ENCODE results near the gene PAXX.

The PAXX gene

DNA sequence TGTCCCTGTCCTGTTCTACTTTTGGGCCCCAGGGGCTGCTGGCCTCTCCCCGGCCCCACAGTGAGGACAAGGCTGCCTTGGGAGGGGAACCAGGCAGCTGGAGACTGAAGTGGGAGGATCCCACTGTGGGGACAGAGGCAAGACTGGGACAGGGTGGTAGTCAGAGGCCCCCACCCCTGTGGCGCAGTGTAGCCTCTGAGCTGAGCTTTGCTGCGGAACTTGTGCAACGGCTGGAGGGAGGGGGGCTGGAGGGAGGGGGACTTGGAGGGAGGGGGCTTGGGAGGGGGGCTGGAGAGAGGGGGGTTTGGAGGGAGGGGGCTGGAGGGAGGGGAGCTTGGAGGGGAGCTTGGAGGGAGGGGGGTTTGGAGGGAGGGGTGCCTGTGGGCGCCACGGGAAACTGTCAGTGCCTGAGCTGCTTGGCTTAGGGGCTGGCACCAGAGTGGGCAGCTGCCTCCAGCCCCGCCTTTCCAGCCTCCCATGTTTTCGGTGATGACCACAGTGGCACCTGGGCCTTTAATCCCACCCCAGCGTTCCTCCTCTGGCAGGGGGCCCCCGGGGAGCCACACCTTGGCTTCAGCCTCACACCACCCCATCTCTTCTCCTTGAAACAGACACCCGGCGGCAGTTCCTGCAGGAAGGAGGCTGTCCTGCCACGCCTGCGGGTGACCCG lies 42.0 kb downstream of the PAXX start:
- peak in 1 of 2 experiments; percentile 29 for DNase-seq

DNA sequence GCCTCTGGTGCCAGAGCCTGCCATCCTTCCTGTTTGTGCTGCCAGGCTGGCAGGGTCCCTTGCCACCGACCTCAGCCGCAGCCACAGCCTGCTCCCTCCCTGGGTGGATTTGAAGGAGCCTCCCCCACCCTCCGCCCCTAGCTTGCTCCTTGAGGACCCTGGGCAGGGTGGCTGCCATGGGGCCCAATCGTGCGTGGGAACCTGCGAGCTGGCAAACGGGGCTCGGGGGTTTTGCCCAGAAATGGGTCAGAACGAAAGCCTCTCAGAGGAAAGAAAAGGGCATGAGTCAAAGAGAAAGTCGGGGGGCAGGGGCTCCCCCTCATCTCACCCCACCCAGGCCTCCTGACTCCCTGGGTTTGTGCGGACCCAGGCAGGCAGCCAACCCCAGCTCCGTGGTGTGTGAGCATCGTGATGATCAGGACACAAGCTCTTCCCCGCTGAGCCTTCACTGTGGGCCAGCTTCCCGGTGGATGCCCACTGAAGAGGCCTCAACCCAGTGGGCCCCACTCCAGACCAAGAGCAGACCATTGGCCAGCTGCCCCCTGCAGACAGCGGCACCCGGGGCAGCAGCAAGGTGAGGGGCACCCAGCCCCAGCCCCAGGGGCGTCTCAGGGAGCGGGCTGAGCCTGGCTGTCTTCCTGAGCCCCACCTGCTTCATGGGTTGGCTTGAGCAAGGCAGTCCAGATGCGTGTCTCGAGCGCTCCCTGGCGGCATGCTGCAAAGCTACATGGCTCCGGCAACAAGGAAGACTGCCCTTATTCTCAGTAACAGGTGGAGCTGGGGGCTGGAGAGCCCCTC lies 42.7 kb downstream of the PAXX start:
- peak in 1 of 2 experiments; percentile 68 for DNase-seq

DNA sequence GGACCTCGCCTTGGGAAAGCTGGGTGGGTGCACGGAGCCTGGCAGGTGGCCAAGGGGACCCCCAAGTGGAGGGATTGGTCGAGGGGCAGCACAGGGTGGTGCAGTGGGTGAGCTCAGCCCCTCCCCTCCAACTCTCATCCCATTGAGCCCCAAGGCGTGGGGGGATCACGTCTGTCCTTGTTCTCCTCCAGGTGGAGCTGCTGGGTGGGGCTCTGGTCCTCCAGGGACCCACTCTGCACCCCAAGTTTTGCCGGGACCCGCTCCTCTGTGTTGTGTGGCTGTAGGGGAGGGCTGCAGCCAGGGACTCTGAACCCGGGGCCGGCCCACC lies 43.2 kb downstream of the PAXX start:
- no peak for DNase-seq

DNA sequence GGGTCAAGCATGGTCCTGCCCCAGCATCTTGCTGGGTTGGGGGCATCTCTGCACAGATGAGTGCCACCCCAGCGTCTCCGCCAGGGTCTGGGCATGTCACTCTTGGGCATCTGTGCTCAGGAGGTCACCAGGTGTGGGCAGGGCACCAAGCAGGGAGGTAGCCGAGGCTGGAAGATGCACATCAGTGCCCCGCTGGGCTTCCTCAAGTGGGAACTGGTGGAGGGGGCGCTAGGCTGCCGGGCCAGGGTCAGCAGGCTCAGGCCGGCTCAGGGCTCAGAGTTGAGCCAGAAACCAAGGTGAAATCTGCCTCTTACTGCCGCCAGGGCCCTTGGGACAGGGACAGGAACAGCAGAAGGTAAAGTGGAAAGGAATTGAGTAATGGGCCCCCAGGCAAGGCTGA lies 43.7 kb downstream of the PAXX start:
- DNase-seq: no peak

GRCh38 chr9:137037035-137037434 lies 44.8 kb downstream of the PAXX start:
- no peak for DNase-seq

GRCh38 chr9:137037483-137037882 lies 45.3 kb downstream of the PAXX start:
- DNase-seq: no peak

DNA sequence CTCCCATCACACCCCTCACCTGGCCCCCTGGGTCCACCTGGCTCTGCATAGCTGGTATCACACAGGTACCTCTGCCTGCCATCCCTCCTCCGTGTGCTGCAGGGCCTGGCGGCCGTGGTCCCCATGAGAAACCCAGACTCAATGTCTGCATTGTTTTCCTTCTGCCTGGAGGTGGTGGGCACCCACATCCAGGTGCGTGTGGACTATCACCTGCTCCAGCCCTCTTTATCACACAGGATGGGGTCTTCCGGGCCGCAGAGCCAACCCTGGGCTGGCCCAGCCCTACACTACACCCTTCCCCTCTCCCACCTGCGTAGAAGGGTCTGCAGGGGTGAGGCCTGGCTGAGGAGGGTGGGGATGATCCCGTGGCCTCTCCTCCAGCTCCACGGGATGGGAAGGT lies 46.7 kb downstream of the PAXX start:
- DNase-seq: no peak

GRCh38 chr9:137039611-137040366 lies 47.6 kb downstream of the PAXX start:
- DNase-seq: no peak

DNA sequence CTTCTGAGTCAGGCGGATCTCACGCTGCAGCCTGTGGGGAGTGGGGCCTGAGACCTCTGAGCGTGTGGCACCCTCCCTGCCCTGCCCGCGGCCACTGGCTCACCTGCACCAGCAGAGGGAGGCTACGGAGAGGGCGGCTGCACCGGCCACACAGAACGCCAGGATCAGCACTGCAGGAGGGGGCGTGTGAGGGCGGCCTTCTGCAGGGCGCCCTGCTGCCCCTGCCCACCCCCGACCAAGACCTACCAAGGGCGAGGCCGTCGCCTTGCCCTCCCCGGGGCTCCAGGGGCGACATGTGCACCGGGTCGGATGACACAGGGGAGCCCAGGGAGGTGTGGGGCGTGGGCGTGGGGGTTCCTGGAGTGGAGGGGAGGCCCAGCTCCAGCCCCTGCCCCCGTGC lies 48.3 kb downstream of the PAXX start:
- DNase-seq: no peak

DNA sequence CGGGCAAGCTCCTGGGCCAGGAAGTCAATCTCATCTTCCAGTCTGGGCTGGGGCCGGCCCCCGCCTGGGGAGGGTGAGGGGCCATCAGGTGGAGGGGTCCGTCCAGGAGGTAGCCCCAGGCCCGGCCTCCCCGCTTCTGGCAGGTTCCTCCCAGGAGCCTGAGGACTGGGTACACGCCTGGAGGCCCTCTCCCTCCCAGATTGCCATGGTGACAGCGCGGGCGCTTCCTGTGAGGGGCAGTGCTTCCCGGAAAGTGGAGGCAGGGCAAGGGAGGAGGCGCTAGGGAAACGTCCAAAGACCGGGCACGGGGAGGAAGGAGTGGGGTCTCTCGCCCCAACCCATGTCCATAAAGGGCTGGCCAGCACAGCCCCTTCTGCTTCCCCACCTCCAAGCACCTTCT lies 48.9 kb downstream of the PAXX start:
- no peak for DNase-seq

DNA sequence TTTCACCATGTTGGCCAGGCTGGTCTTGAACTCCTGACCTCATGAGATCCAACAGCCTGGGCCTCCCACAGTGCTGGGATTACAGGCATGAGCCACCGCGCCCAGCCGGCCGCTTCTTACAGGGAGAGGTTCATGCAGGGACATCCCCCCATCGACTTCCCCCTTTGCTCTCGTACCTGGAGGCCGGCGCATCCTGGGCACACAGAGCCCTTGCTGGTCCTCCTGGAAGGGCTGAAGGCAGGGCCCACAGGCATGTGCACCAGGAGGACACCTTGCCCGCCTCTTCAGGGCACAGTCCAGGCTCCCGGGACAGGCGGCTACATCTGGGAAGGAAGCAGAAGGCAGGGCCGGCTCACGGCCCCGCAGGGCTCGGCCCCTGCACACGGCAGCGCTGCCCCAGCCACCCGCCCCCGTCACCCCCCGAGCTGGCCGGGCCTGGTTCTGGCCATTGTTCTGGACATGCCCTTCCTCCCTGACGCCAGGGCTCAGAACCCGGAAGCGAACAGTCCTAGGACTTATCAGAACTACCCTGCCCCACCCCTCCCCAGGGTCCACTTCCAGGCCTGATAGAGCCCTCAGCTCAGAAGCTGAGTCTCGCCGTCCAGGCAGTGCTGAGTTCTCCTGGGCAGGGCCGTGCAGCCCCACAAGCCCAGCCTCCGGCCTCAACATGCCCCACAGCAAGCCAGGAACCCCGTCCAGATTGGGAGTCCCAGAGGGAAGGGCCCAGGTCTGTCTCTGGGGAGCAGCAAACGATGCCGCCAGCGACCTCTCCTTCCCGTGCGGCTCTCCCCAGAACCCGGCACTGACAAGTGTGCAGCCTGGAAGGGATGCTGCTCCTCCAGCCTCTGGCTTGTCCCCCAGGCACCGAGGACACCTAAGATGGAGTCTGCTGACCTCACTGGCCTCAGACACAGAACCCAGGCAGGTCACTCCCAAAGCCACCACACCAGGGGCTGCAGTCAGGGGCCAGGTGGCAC lies 50.8 kb downstream of the PAXX start:
- DNase-seq: no peak

Data from cerebellar nuclear complex (tissue), 1 donor.